HepG2 (cell line): Measurements from ENCODE around the gene MEX3A. TPM values are rescaled to one million over a fixed set of nuclear protein-coding genes. Genes with fewer than 3 reads are reported as not detected.

Experiments
- ADNP ChIP-seq: sonication (generic); formaldehyde crosslinking; IDR thresholded peaks from 2 replicates; pipeline ENCODE4 v1.4.0; 2020; ENCODE audit warnings: missing genetic modification reagents
- ARNTL ChIP-seq: sonication (generic); formaldehyde crosslinking; IDR thresholded peaks from 2 replicates; pipeline ENCODE4 v1.4.0; 2020; ENCODE audit warnings: mild to moderate bottlenecking, missing genetic modification reagents
- DMAP1 ChIP-seq: IDR thresholded peaks from 2 replicates; pipeline ENCODE4 v1.6.1; 2016
- HNF4G ChIP-seq, 2 experiments: sonication (generic) in 1 of 2; formaldehyde crosslinking in 1 of 2; IDR thresholded peaks; 2 replicates each; pipeline versions ENCODE4 v1.4.0 to v1.6.1; 2011 to 2020; ENCODE audit warnings: borderline replicate concordance in 2 of 2, low read depth in 2 of 2, mild to moderate bottlenecking in 2 of 2, low read length in 1 of 2, missing genetic modification reagents in 1 of 2, moderate library complexity in 1 of 2
- MAZ ChIP-seq, 2 experiments: sonication (generic) in 1 of 2; formaldehyde crosslinking in 1 of 2; IDR thresholded peaks; 2 replicates each; pipeline versions ENCODE4 v1.5.0 to v1.6.1; 2012 to 2020; ENCODE audit warnings: low read depth in 2 of 2, mild to moderate bottlenecking in 2 of 2, borderline replicate concordance in 1 of 2, improper control_type of control experiment in 1 of 2, low read length in 1 of 2, missing genetic modification reagents in 1 of 2, moderate library complexity in 1 of 2
- RBAK ChIP-seq: sonication (generic); formaldehyde crosslinking; IDR thresholded peaks from 2 replicates; pipeline ENCODE4 v1.5.1; 2020; ENCODE audit warnings: mild to moderate bottlenecking, missing genetic modification reagents
- RBM39 ChIP-seq: fragments of 200-400 bp; formaldehyde crosslinking; IDR thresholded peaks from one replicate; pipeline ENCODE4 v1.6.1; 2018; ENCODE audit warnings: antibody characterized with exemption, mild to moderate bottlenecking, low read depth, low read length; ENCODE audit not compliant: poor library complexity, severe bottlenecking
- RFXAP ChIP-seq: sonication (generic); formaldehyde crosslinking; IDR thresholded peaks from 2 replicates; pipeline ENCODE4 v1.4.0; 2020; ENCODE audit warnings: missing genetic modification reagents, borderline replicate concordance
- RNF2 ChIP-seq: fragments of 450-650 bp; conservative IDR thresholded peaks from 2 replicates; pipeline ENCODE4 v1.6.1; 2016; ENCODE audit warnings: low read depth
- ZNF143 ChIP-seq: sonication (generic); formaldehyde crosslinking; IDR thresholded peaks from 2 replicates; pipeline ENCODE4 v1.4.0; 2020; ENCODE audit warnings: missing genetic modification reagents
- ZNF235 ChIP-seq: sonication (generic); formaldehyde crosslinking; IDR thresholded peaks from 2 replicates; pipeline ENCODE4 v1.8.1; 2023; ENCODE audit warnings: mild to moderate bottlenecking, missing genetic modification reagents, borderline replicate concordance
- ZNF616 ChIP-seq: sonication (generic); formaldehyde crosslinking; IDR thresholded peaks from 2 replicates; pipeline ENCODE4 v1.5.0; 2020; ENCODE audit warnings: low read depth, mild to moderate bottlenecking, missing genetic modification reagents
- ZNF713 ChIP-seq: sonication (generic); formaldehyde crosslinking; IDR thresholded peaks from 2 replicates; pipeline ENCODE4 v1.4.0; 2020; ENCODE audit warnings: mild to moderate bottlenecking, missing genetic modification reagents
- ZNF773 ChIP-seq: sonication (generic); formaldehyde crosslinking; IDR thresholded peaks from 2 replicates; pipeline ENCODE4 v1.4.0; 2020; ENCODE audit warnings: missing genetic modification reagents, borderline replicate concordance
- polyA plus RNA-seq, 8 experiments: library from polyadenylated mRNA; depleted of rRNA in 3 of 8; stranded (reverse) in 7 of 8; unstranded in 1 of 8; fragments of >200 nt; fragmentation: Illumina TruSeq in 4 of 8; extraction: Trizol in 4 of 8; gene quantifications; 2 replicates each; pipeline versions ENCODE4 v1.2.1 to v1.2.3, GENCODE V29; 2011 to 2016; ENCODE audit warnings: low read depth in 4 of 8, missing spikeins in 1 of 8, mixed read lengths in 1 of 8; ENCODE audit not compliant: insufficient read depth in 1 of 8
- total RNA-seq, 5 experiments: library from RNA; depleted of rRNA; stranded (reverse); fragments of >200 nt; fragmentation: Illumina TruSeq; extraction: Trizol; gene quantifications; 2 replicates each; pipeline ENCODE4 v1.2.3, GENCODE V29; 2016; ENCODE audit warnings: low read depth in 1 of 5
- TF ChIP-seq, protein P1 (sequence below): sonication (generic); formaldehyde crosslinking; IDR thresholded peaks from 2 replicates; pipeline ENCODE4 v1.5.1; 2020; ENCODE audit warnings: mild to moderate bottlenecking, missing genetic modification reagents, borderline replicate concordance
- TF ChIP-seq, protein P2 (sequence below): sonication (generic); formaldehyde crosslinking; IDR thresholded peaks from 2 replicates; pipeline ENCODE4 v1.4.0; 2020; ENCODE audit warnings: missing genetic modification reagents, borderline replicate concordance
- TF ChIP-seq, protein P3 (sequence below): sonication (generic); formaldehyde crosslinking; IDR thresholded peaks from 2 replicates; pipeline ENCODE4 v1.9.0; 2021; ENCODE audit warnings: missing genetic modification reagents, borderline replicate concordance
- TF ChIP-seq, protein P4 (sequence below): sonication (generic); formaldehyde crosslinking; IDR thresholded peaks from 2 replicates; pipeline ENCODE4 v1.4.0; 2020; ENCODE audit warnings: missing genetic modification reagents

MEX3A gene
- total and polyA plus RNA-seq, 2 of the 13 experiments (the other 11 are each of a cell fraction or from before 2014, with no cell fraction given) = 7.6 to 9.1 TPM

DNA sequence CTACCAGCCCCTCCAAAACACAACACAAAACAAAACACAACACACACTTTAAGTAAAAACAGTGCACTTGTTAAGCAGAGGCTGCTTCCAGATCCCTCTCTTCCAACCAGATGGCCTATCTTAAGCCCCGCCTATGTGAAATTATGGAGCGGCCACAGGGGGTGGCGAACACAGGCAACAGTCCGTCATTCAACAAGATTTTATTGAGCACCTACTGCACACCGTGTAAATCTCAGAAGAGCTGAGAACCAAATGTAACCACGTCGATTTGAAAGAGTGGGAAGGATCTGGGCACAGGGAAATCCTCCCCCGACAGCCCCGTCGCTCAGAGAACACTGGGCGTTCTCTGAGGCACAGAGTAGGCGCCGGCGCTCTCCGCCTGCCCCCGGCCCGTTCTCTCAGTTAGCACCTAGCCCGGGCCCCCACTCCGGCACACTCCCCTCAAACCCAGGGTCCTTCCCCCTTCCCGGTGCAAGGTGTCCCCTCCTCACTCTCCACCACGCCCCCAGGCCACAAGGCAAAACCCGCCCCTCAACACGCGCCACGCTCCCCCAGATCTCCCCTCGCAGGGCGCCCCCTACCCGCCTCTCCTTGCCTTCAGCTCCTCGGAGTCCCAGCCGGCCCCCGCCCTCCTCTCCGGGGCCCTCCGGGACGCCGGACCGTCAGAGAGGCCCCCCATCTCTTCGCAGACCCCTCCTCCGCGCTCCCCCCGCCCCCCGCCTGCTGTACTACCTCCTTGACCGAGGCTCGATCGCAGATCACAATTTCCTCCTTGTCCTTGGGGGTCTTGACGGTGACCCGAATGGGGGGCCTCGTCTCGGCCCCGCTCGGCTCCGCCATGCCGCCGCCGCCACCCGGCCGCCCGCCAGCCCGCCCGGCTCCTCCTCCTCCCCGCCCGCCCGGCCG is 29.1 kb downstream of the MEX3A start (continued):
- TF ChIP-seq DMAP1 (CRISPR knock-in tag) (no peak), RBM39 (no peak), ZNF773 (no peak), ARNTL (CRISPR knock-in tag) (no peak), RBAK (CRISPR knock-in tag) (no peak), RFXAP (CRISPR knock-in tag) (no peak), ZNF235 (no peak), ADNP (no peak), RNF2 (no peak), ZNF713 (no peak), MAZ (IDR thresholded peaks at IDR 0.05; ENCODE audit: borderline replicate concordance, low read depth, low read length) (no peak), MAZ (CRISPR knock-in tag; IDR thresholded peaks at IDR 0.05; ENCODE audit: low read depth) (no peak; the same call in 1 of the 2 replicates), ZNF143 (CRISPR knock-in tag) (no peak), HNF4G (IDR thresholded peaks at IDR 0.05; ENCODE audit: borderline replicate concordance, low read depth, low read length) (no peak), HNF4G (CRISPR knock-in tag; IDR thresholded peaks at IDR 0.05; ENCODE audit: borderline replicate concordance, low read depth) (no peak), ZNF616 (no peak)
- TF ChIP-seq, protein P1, sequence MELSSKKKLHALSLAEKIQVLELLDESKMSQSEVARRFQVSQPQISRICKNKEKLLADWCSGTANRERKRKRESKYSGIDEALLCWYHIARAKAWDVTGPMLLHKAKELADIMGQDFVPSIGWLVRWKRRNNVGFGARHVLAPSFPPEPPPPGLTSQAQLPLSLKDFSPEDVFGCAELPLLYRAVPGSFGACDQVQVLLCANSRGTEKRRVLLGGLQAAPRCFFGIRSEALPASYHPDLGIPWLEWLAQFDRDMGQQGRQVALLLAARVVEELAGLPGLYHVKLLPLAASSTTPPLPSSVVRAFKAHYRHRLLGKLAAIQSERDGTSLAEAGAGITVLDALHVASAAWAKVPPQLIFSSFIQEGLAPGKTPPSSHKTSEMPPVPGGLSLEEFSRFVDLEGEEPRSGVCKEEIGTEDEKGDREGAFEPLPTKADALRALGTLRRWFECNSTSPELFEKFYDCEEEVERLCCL = no peak
- TF ChIP-seq, protein P2, sequence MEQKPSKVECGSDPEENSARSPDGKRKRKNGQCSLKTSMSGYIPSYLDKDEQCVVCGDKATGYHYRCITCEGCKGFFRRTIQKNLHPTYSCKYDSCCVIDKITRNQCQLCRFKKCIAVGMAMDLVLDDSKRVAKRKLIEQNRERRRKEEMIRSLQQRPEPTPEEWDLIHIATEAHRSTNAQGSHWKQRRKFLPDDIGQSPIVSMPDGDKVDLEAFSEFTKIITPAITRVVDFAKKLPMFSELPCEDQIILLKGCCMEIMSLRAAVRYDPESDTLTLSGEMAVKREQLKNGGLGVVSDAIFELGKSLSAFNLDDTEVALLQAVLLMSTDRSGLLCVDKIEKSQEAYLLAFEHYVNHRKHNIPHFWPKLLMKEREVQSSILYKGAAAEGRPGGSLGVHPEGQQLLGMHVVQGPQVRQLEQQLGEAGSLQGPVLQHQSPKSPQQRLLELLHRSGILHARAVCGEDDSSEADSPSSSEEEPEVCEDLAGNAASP (CRISPR knock-in tag) = 0 out of 2 replicates have a peak, but pooled peaks have one; percentile 38
- TF ChIP-seq, protein P3, sequence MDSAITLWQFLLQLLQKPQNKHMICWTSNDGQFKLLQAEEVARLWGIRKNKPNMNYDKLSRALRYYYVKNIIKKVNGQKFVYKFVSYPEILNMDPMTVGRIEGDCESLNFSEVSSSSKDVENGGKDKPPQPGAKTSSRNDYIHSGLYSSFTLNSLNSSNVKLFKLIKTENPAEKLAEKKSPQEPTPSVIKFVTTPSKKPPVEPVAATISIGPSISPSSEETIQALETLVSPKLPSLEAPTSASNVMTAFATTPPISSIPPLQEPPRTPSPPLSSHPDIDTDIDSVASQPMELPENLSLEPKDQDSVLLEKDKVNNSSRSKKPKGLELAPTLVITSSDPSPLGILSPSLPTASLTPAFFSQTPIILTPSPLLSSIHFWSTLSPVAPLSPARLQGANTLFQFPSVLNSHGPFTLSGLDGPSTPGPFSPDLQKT (CRISPR knock-in tag) = no peak
- TF ChIP-seq, protein P4, sequence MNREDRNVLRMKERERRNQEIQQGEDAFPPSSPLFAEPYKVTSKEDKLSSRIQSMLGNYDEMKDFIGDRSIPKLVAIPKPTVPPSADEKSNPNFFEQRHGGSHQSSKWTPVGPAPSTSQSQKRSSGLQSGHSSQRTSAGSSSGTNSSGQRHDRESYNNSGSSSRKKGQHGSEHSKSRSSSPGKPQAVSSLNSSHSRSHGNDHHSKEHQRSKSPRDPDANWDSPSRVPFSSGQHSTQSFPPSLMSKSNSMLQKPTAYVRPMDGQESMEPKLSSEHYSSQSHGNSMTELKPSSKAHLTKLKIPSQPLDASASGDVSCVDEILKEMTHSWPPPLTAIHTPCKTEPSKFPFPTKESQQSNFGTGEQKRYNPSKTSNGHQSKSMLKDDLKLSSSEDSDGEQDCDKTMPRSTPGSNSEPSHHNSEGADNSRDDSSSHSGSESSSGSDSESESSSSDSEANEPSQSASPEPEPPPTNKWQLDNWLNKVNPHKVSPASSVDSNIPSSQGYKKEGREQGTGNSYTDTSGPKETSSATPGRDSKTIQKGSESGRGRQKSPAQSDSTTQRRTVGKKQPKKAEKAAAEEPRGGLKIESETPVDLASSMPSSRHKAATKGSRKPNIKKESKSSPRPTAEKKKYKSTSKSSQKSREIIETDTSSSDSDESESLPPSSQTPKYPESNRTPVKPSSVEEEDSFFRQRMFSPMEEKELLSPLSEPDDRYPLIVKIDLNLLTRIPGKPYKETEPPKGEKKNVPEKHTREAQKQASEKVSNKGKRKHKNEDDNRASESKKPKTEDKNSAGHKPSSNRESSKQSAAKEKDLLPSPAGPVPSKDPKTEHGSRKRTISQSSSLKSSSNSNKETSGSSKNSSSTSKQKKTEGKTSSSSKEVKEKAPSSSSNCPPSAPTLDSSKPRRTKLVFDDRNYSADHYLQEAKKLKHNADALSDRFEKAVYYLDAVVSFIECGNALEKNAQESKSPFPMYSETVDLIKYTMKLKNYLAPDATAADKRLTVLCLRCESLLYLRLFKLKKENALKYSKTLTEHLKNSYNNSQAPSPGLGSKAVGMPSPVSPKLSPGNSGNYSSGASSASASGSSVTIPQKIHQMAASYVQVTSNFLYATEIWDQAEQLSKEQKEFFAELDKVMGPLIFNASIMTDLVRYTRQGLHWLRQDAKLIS (CRISPR knock-in tag) = no peak
